T-helper 2 cell treated with Interferon-gamma antibody and Interleukin-4, amounts not matched to agents 5 μg/mL and 100 μg/mL, for 36 hours (primary cell): ENCODE data around the gene PSAP.

Experiments
- DNase-seq: peaks from one replicate; pipeline ENCODE4 v3.0.0; 2021; ENCODE audit warnings: low spot score
- H3K27ac Mint-ChIP-seq: one replicate; pipeline ENCODE4 v1.8.0; 2021; ENCODE audit warnings: mild to moderate bottlenecking, mixed read lengths
- H3K27me3 Mint-ChIP-seq: one replicate; pipeline ENCODE4 v1.8.0; 2021; ENCODE audit warnings: low read depth, mixed read lengths
- H3K36me3 Mint-ChIP-seq: one replicate; pipeline ENCODE4 v1.8.0; 2021; ENCODE audit warnings: low read depth, mixed read lengths
- H3K4me1 Mint-ChIP-seq: one replicate; pipeline ENCODE4 v1.8.0; 2021; ENCODE audit warnings: low read depth, mixed read lengths
- H3K4me3 Mint-ChIP-seq: one replicate; pipeline ENCODE4 v1.8.0; 2022; ENCODE audit warnings: mild to moderate bottlenecking, moderate library complexity, mixed read lengths
- H3K9me3 Mint-ChIP-seq: one replicate; pipeline ENCODE4 v1.8.0; 2021; ENCODE audit warnings: mixed read lengths

The PSAP gene

DNA sequence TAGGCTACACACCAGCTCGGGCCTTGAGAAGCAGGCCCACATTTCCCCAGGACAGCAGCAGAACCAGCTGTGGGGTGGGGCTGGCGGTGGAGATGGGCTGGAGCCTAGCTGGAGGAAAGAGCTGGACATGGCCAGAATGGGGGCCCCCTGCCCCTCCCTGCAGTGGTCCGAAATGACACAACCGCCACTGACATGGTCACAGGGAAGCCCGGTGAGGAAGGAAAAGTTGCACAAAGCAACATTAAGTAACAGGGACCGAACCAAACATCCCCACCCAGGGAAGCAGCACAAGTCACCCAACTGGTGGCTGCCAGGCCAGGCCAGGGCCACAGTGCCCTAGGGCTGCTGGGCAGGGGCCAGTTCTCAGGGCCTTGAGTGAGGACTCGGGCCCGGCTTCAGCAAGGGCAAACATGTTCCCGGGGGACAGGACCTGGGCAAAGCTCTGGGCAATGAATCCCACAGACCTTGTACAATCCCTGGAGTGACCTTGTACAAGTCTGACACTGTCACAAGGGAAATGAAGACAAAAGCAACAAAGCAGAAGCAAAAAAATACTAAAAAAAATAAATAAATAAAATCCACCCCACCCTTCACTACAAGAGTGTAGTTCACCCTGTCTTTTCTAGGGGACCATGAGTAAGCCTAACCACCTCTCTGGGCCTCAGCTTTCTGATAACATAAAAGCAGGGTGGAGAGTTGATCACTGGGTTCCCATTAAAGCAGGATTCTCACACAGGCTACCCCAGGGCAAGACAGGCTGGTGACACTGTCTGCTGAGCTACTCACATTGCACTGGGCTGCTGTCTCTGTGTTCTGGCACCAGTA lies 33.0 kb downstream of the PSAP start:
- Mint-ChIP-seq H3K27me3 (no peaks in the 10 kb centered on the region), H3K27ac (no peak overlapping the region), H3K4me3 (no peak overlapping the region), H3K4me1 (peaks cover 10% of the 10 kb centered on the region), H3K36me3 (peaks cover 29% of the 10 kb centered on the region), H3K9me3 (no peaks in the 10 kb centered on the region)
- no peak for DNase-seq

DNA sequence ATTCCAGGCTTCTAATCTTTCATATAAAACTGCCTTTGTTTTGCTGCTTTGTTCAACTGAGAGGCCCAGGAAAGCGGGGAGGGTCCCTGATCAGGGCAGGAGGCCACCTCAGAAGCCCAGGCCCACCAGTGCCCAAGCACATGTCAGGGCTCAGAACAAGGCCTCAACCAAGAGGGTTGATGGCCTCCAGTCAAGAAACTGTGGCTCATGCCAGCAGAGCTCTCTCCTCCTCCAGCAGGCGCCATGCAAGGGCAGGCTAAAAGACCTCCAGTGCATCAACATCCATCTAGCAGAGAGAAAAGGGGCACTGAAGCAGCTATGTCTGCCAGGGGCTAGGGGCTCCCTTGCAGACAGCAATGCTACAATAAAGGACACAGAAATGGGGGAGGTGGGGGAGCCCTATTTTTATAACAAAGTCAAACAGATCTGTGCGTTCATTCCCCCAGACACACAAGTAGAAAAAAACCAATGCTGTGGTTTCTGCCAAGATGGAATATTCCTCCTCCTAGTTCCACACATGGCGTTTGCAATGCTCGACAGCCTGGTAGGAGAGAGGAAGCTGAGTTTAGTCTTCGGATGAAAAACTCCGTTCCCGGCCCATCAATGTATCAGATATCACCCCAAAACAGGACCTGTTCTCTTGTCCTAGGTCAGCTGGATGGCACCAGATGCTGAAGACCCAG lies 34.0 kb downstream of the PSAP start:
- Mint-ChIP-seq H3K27ac (no peak overlapping the region), H3K9me3 (no peaks in the 10 kb centered on the region), H3K27me3 (no peaks in the 10 kb centered on the region), H3K36me3 (peaks cover 26% of the 10 kb centered on the region), H3K4me1 (peaks cover 4% of the 10 kb centered on the region), H3K4me3 (no peak overlapping the region)
- DNase-seq: no peak

DNA sequence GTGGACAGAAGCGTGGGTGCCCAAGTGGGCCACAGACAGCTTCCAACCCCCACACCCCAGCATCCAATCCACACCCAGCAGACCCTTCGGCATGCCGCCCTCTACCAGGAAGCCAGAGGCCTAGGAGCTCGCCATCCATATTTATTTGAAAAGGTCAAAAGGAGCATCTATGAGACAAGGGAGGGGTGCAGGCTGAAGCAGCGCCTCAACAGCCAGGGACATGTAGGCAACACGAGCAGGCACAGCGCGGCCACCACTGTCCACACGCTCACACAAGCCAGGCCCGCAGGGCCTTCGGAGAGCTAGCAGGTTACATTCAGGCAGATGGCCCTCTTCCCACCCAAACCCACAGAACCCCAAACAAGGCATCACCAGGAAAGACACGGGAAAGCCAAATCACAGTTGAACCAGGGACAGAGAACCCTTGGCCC lies 34.6 kb downstream of the PSAP start:
- no peaks in the 10 kb centered on the region for H3K27me3 Mint-ChIP-seq
- H3K36me3 Mint-ChIP-seq: peaks cover 23% of the 10 kb centered on the region
- no peak overlapping the region for H3K4me3 Mint-ChIP-seq
- no peaks in the 10 kb centered on the region for H3K4me1 Mint-ChIP-seq
- no peak overlapping the region for H3K27ac Mint-ChIP-seq
- DNase-seq: no peak
- no peaks in the 10 kb centered on the region for H3K9me3 Mint-ChIP-seq

DNA sequence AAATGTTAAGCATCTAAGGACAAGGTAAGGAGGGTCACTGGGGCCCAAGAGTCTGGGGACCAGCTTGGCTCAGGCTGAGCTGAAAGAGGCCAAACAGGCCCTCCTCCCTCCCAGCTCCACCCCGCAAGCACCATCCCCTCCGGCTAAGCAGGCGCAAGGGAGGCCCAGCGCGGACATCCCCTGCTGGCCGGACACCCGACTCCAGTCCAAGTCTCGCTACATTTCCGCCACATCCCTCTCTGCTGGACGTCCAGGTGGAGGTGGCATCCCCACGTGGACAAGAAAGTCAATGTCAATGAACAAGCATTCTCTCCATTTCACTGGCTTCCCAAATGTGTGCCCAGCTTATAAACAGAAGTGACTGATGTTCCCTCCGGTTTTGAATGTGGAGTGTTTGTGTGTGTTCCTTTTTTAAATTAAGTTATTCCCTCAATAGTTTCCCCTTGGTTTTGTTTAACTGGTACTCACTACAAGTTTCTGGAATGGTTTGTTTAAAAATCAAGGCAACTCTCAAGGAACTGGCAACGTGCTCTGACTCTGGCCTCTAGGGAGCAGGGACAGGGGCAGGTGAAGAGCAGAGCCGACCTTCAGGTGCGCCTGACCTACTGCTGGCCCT lies 35.4 kb downstream of the PSAP start:
- H3K4me3 Mint-ChIP-seq: no peak overlapping the region
- no peaks in the 10 kb centered on the region for H3K27me3 Mint-ChIP-seq
- no peak overlapping the region for H3K27ac Mint-ChIP-seq
- no peaks in the 10 kb centered on the region for H3K4me1 Mint-ChIP-seq
- H3K9me3 Mint-ChIP-seq: no peaks in the 10 kb centered on the region
- peaks cover 20% of the 10 kb centered on the region for H3K36me3 Mint-ChIP-seq
- no peak for DNase-seq

DNA sequence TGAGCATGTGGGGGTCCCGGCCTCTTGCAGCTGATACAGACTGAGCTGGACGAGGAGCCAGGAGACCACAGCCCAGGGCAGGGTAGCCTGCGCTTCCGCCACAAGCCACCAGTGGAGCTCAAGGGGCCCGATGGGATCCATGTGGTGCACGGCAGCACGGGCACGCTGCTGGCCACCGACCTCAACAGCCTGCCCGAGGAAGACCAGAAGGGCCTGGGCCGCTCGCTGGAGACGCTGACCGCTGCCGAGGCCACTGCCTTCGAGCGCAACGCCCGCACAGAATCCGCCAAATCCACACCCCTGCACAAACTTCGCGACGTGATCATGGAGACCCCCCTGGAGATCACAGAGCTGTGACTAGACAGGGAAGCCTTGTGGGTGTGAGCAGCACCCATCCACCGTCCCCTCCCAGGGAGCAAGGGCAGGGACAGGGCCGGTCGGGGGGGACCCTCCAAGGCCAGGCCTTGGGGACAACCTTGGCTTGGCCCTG lies 36.1 kb downstream of the PSAP start:
- DNase-seq: no peak
- H3K4me1 Mint-ChIP-seq: no peaks in the 10 kb centered on the region
- H3K36me3 Mint-ChIP-seq: peaks cover 20% of the 10 kb centered on the region
- H3K4me3 Mint-ChIP-seq: no peak overlapping the region
- no peaks in the 10 kb centered on the region for H3K9me3 Mint-ChIP-seq
- no peaks in the 10 kb centered on the region for H3K27me3 Mint-ChIP-seq
- no peak overlapping the region for H3K27ac Mint-ChIP-seq

DNA sequence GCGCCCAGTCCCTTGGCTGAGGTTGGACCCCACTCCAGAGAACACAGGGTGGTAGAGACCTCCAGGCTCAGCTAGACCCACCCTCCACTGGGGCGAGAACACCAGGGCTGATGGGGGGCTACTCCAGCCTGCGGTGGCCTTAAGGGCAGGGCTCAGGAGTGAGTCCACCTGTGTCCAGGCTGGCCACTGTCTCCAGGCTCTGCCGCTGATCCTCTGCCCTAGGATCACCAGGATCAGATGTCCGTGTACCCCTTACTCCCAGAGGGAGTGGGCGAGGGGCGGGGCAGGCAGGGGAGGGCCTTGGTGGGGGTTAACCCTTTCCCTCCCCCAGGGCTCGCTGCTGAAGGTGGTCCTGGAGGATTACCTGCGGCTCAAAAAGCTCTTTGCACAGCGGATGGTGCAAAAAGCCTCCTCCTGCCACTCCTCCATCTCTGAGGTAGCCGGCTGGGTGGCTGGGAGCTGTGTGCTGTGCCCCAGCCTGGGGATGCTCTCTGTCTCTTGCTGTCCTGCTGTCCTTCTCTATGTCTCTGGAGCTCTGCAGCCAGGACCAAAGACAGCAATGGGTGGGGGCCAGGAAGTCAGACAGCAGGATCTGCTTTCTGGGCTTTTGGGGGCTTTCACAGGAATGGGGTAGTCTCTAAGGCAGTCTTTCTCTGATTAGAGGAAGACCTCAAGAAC lies 38.0 kb downstream of the PSAP start:
- Mint-ChIP-seq H3K27ac (no peak overlapping the region), H3K9me3 (no peaks in the 10 kb centered on the region)

DNA sequence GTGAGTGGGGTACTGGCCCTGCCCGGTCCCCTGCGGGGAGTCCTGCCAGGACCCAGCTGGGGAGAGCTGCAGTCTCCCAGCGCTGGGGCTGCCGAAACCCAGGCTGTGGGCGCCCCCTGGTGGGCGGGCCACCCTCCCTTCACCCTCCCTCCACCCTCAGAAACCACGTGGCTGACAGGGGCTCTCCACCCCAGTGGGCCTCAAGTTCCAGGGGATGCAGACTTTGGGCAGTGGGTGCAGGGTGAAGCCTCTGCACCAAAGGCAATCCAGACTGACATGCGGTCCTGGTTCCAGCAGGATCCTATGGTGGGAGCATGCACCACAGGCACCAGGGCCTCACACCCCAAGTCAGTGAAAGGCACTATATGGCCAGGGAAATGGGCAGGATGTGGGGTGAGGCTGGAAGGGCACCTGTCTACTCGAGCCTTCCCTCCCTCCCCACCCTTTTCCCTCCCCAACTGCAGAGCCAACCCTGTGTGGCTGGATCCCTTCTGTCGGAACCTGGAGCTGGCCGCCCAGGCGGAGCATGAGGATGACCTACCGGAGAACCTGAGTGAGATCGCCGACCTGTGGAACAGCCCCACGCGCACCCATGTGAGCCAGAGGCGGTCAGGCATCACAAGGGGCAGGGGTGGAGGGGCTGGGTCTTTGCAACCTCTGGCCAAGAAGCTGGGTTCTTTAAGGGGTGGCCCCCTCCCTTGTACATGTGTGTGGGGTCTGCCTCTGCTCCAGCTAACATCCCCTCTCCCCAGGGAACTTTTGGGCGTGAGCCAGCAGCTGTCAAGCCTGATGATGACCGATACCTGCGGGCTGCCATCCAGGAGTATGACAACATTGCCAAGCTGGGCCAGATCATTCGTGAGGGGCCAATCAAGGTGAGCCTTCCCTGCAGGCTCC lies 38.8 kb downstream of the PSAP start:
- Mint-ChIP-seq H3K4me3 (no peak overlapping the region), H3K9me3 (no peaks in the 10 kb centered on the region), H3K36me3 (peaks cover 3% of the 10 kb centered on the region), H3K4me1 (no peaks in the 10 kb centered on the region), H3K27me3 (no peaks in the 10 kb centered on the region), H3K27ac (no peak overlapping the region)
- DNase-seq: peak; percentile 49

More for the DNA sequence above, 38.0 kb downstream of the PSAP start:
- H3K4me1 Mint-ChIP-seq: no peaks in the 10 kb centered on the region
- H3K27me3 Mint-ChIP-seq: no peaks in the 10 kb centered on the region
- peaks cover 10% of the 10 kb centered on the region for H3K36me3 Mint-ChIP-seq
- H3K4me3 Mint-ChIP-seq: no peak overlapping the region
- DNase-seq: no peak

DNA sequence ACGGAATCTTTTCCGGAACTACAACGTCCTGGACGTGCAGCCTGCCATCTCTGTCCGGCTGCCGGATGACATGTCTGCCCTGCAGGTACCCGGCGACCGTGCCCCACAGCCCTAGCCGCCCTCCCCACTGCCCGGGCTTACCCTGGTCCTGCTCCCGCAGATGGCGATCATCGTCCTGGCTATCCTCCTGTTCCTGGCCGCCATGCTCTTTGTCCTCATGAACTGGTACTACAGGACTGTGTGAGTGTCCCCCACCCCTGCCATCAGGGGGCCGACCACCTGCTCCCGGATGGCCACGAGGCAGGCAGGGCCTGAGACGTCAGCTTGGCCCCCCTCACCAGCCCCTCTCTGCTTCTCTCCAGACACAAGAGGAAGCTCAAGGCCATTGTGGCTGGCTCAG lies 39.7 kb downstream of the PSAP start:
- no peak for DNase-seq
- no peaks in the 10 kb centered on the region for H3K27me3 Mint-ChIP-seq
- no peaks in the 10 kb centered on the region for H3K36me3 Mint-ChIP-seq
- no peaks in the 10 kb centered on the region for H3K4me1 Mint-ChIP-seq
- H3K9me3 Mint-ChIP-seq: no peaks in the 10 kb centered on the region
- H3K4me3 Mint-ChIP-seq: no peak overlapping the region
- H3K27ac Mint-ChIP-seq: no peak overlapping the region

DNA sequence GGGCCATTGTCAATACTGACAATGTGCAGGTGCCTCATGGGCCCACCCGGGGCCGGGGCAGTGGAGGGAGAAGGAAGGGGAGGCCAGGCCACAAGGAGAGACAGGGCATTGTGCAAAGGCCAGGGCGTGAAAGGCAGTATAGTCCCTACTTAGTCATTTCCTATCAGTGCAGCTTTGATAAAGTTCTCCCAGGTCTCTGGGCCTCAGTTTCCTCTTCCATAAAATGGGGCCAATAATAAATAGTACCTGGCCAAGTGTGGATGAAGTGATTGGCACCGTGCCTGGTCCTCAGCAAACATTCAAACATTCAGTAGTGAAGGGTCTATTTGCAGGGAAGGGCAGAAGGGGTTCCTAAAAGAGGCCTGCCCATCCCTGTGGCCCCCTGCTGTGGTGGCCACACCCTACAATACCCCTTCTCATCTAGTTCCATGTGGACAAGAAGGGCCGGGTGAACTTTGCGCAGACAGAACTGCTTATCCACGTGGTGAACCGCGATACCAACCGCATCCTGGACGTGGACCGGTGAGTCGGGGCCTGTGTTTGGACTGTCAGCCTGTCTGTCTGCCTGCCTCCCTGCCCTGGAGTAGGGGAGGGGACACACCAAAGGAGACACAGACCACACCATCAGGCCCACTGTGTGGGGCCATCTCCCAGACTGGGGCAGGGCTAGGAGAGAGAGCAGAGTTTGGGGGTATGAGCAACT lies 40.9 kb downstream of the PSAP start:
- no peaks in the 10 kb centered on the region for H3K36me3 Mint-ChIP-seq
- no peak overlapping the region for H3K27ac Mint-ChIP-seq
- no peaks in the 10 kb centered on the region for H3K27me3 Mint-ChIP-seq

DNA sequence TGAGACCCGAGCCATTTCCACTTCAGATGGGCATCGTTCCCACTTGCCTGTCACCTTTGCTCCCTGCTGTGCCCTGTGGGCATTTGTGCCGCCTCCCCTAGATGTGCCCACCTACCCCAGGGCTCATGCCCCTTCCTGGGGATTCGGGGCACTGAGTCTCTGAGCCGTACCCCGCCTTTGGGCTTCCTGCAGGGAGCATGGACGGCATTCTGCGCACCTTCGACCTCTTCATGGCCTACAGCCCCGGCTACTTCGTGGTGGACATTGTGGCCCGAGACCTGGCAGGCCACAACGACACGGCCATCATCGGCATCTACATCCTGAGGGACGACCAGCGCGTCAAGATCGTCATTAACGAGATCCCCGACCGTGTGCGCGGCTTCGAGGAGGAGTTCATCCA lies 41.4 kb downstream of the PSAP start:
- no peaks in the 10 kb centered on the region for H3K36me3 Mint-ChIP-seq
- H3K27ac Mint-ChIP-seq: no peak overlapping the region
- H3K27me3 Mint-ChIP-seq: no peaks in the 10 kb centered on the region
- no peak overlapping the region for H3K4me3 Mint-ChIP-seq
- no peaks in the 10 kb centered on the region for H3K4me1 Mint-ChIP-seq
- H3K9me3 Mint-ChIP-seq: no peaks in the 10 kb centered on the region
- no peak for DNase-seq

More for the DNA sequence above, 40.9 kb downstream of the PSAP start:
- DNase-seq: no peak
- Mint-ChIP-seq H3K9me3 (no peaks in the 10 kb centered on the region), H3K4me1 (no peaks in the 10 kb centered on the region), H3K4me3 (no peak overlapping the region)

DNA sequence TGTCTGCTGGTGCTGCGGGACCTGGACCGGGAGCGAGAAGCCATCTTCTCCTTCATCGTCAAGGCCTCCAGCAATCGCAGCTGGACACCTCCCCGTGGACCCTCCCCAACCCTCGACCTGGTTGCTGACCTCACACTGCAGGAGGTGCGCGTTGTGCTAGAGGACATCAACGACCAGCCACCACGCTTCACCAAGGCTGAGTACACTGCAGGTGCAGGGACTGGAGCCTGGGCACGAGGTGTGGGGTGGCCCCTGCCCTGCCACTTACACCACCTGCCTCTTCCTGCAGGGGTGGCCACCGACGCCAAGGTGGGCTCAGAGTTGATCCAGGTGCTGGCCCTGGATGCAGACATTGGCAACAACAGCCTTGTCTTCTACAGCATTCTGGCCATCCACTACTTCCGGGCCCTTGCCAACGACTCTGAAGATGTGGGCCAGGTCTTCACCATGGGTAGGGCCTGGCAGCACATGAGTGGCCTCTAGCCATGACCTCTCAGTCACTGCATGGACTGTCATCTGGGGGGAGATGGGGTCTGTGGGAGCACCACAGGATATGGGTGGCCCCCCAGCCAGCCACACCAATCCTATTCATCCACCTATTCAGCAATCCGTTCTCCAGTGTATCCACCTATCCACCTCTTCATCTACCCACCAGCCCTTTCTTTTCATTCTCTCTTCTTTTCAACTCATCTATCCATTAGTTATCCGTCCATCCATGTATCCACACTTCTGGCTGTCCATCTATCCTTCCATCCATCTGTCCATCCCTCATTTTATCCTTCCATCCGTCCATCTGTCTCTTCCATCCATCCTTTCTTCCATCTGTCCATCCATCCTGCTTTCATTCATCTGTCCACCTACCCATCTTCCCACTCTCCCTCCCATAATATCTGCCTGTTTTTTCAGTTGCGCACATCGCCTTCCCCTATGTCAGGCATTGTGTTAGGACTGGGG lies 43.2 kb downstream of the PSAP start:
- no peak overlapping the region for H3K27ac Mint-ChIP-seq
- H3K36me3 Mint-ChIP-seq: no peaks in the 10 kb centered on the region
- H3K9me3 Mint-ChIP-seq: no peaks in the 10 kb centered on the region
- H3K27me3 Mint-ChIP-seq: no peaks in the 10 kb centered on the region
- no peak for DNase-seq
- no peak overlapping the region for H3K4me3 Mint-ChIP-seq
- H3K4me1 Mint-ChIP-seq: no peaks in the 10 kb centered on the region
